Measurements from ENCODE around the gene CNTN2.

Gene CNTN2

DNA sequence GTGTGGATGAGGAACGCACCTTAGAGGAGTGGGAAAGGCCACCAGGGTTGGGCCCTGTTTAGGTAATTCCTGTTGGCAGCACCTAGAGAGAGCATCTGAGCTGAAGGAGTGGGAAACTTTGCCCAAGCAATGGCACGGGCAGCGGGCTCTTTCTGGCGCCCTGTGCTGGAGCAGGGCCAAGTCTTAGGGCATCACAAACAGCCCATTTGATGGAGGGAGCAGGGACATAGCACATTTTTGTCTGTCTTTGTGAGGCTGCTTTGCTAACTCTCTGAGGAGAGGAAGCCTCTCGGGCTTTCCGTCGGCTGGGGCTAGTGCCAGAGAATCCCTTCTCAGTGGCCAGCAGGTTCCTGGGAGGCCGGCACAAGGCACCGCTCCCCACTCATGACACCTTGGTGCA lies 22.5 kb upstream of the CNTN2 start:
- in situ Hi-C loops (cut with MboI; ENCODE audit: low sequenced_read_pairs), result no loop called here

- in situ Hi-C loops (cut with MboI; ENCODE audit: low sequenced_read_pairs), result no loop called here
Measured at GRCh38 chr1:205024679-205025078, 18.3 kb upstream of the CNTN2 start.

DNA sequence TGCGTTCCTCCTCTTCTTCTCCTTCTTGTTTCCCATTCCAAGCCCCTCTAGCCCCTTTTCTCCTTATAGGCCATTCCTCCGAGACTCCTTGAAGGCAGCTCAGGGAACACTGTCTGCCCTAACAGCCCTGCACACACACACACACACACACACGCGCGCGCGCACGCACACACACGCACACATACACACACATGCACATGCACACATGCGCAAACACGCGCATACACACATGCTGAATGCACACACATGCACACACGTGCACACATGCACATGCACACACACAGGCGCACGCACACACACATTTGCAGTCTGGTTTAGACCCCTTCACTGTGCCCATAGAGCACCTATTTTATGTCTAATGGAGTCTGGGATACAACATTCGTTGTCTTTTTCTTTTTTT lies 17.8 kb upstream of the CNTN2 start:
- in situ Hi-C loops (cut with MboI; ENCODE audit: low sequenced_read_pairs), result no loop called here

- in situ Hi-C loops (cut with MboI; ENCODE audit: low sequenced_read_pairs), result no loop called here
Measured at GRCh38 chr1:205026181-205026580, 16.8 kb upstream of the CNTN2 start.

- in situ Hi-C loops (cut with MboI; ENCODE audit: low sequenced_read_pairs), result no loop called here
Measured at GRCh38 chr1:205028390-205028789, 14.6 kb upstream of the CNTN2 start.

DNA sequence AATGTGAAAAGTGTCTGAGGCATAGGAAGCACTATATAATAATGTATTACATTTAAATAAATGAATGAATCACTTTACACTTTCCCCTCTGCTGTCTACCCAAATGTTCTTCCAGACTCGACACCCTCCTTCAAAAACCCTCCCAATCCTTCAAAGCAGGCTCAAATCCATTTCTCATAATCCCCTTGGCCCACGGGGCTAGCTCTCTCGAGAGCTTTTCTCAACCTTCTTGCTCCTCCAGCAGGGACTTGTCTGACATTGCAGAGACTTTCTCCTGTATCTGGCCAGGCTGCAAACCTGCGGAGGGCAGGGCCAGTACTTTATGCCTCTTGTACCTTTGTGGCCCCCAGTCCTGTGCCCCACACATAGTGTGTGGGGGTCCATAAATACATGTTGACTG lies 14.1 kb upstream of the CNTN2 start:
- in situ Hi-C loops (cut with MboI; ENCODE audit: low sequenced_read_pairs), result no loop called here

GRCh38 chr1:205030241-205030640 lies 12.8 kb upstream of the CNTN2 start:
- in situ Hi-C loops (cut with MboI; ENCODE audit: low sequenced_read_pairs), result no loop called here

- in situ Hi-C loops (cut with MboI; ENCODE audit: low sequenced_read_pairs), result no loop called here
Measured at GRCh38 chr1:205030896-205031295, 12.1 kb upstream of the CNTN2 start.

- in situ Hi-C loops (cut with MboI; ENCODE audit: low sequenced_read_pairs), result no loop called here
Measured at GRCh38 chr1:205032508-205032907, 10.5 kb upstream of the CNTN2 start.

DNA sequence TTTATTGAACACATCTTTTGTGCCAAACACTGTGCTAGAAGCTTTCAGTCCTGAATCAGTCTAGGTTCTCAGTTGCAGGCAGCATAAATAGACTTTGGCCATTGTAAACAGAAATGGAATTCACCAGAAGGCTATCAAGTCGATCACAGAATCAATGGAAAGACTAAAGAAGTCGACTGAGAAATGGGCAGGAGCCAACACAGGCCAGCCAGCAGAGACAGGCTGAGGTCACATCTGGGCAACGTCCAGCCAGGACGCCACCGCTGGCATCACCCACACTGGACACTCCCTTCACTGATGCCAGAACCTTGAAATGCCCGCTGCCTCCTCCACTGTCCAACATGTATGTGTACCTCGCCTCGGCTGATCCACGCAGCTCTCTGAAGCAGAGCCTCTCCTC lies 5.5 kb upstream of the CNTN2 start:
- in situ Hi-C loops (cut with MboI; ENCODE audit: low sequenced_read_pairs), result no loop called here

GRCh38 chr1:205038132-205038786 lies 4.8 kb upstream of the CNTN2 start:
- in situ Hi-C loops (cut with MboI; ENCODE audit: low sequenced_read_pairs), result no loop called here

- in situ Hi-C loops (cut with MboI; ENCODE audit: low sequenced_read_pairs), result no loop called here
Measured at GRCh38 chr1:205041001-205041715, 1.9 kb upstream of the CNTN2 start.

GRCh38 chr1:205041998-205042910 lies 758 bp upstream of the CNTN2 start:
- in situ Hi-C loops (cut with MboI; ENCODE audit: low sequenced_read_pairs), result no loop called here

GRCh38 chr1:205043866-205044265 lies 854 bp downstream of the CNTN2 start:
- in situ Hi-C loops (cut with MboI; ENCODE audit: low sequenced_read_pairs), result no loop called here

DNA sequence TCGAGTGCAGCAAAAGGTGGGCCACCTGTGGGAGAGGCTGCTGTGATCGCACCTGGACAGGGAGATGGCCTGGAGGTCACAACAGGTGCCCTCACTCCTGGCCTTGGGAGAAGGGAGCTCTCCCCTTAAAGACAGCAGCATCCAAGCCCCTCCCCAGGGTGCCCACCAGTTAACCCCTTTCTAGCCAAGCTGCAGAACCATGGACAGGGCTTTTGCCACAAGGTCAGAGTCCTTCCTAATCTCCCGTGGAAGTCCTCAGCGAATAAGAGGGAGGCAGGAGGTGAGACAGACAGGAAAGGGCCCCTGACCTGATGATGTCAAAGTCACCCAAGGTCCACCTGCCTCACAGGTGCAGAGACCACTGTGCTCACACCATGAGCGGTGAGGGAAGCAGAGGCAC lies 1.7 kb downstream of the CNTN2 start:
- in situ Hi-C loops (cut with MboI; ENCODE audit: low sequenced_read_pairs), result no loop called here

DNA sequence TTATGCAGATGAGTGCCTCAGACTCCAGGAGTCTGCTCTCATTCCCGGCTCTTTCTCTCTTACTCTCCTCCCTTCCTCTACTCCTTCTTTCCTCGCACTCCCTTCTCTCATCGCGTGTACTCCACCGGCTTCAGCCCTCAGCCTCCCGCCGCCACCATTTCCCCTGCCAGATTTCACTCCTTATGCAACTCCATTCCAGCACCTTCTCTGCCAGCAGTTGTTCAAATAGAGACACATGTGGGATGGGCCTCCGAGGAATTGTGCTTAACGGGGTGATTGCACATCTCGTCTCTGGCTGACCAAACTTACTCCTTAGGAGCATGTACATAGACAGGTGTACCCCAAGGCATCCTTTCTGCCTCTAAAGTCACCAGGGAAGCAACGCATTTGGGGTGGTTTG lies 2.1 kb downstream of the CNTN2 start:
- in situ Hi-C loops (cut with MboI; ENCODE audit: low sequenced_read_pairs), result no loop called here

GRCh38 chr1:205046870-205047269 lies 3.9 kb downstream of the CNTN2 start:
- in situ Hi-C loops (cut with MboI; ENCODE audit: low sequenced_read_pairs), result no loop called here

DNA sequence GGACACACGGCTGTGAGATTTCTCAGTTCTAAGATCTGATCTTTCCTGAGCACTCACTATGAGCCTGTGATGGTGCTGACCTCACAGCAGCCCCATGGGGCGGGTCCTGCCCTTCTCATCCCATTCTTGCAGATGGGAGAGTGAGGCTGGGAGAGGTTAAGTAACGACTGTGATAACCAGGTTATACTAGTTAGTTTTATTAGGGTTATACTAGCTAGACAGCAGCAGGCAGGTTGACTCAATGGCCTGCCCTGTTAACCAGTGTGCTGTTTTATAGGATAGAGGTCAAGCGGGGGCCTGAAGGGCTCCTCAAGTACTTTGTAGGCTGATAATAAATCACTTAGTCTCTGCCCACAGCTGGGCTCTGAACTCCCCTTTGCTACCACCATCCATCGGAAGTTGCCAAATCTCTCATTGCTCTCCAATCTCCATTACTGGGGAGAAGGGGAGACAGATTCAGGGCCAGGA lies 4.8 kb downstream of the CNTN2 start:
- in situ Hi-C loops (cut with MboI; ENCODE audit: low sequenced_read_pairs), result no loop called here

- in situ Hi-C loops (cut with MboI; ENCODE audit: low sequenced_read_pairs), result no loop called here
Measured at GRCh38 chr1:205048382-205048781, 5.4 kb downstream of the CNTN2 start.

DNA sequence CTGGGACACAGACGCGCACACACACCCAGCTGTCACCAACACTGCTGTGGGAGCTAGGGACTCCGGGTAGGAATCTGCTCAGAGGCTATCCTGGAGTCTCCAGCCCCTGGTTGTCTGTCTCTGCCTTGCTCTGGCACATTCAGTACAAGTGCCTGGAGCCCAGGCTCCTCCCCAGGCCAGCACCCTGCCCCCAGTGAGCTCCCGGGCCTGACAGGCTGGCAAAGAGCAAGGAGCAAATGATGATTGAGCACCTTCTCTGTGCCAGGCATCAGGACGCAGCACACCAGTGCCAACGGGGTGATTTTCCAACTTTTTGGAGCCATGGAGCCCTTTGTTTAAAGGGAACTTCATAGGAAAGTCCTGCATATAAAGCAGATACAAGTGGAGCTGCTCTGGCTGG lies 6.5 kb downstream of the CNTN2 start:
- in situ Hi-C loops (cut with MboI; ENCODE audit: low sequenced_read_pairs), result no loop called here

GRCh38 chr1:205052690-205053089 lies 9.7 kb downstream of the CNTN2 start:
- in situ Hi-C loops (cut with MboI; ENCODE audit: low sequenced_read_pairs), result no loop called here

DNA sequence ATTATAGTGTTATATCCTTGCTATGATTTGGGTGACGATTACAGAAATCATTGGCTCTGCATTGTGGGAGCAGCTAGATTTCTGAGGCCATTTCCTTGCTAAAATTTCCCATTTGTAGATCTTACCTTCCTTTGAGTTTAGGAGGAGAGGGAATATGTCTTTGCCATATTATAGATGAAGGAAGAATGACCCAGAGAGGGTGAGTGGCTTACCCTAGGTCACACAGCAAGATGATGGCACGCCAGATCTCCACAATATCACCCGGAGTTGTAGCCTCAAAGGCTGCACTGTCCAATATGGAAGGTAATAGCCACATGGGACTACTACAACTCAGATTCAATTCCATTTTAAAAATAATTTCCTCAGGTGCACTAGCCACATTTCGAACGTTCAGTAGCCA lies 10.3 kb downstream of the CNTN2 start:
- in situ Hi-C loops (cut with MboI; ENCODE audit: low sequenced_read_pairs), result no loop called here
